Stimulated activated CD8-positive, alpha-beta memory T cell treated with anti-CD3 and anti-CD28 coated beads, Interleukin-4, amount 100 ng/mL, for 24 hours (primary cell): Measurements from ENCODE around the gene HYOU1.
"Not testable (repeated sequence)": the region's sequence is repeated elsewhere in the genome, so short reads cannot be mapped to it uniquely, and the experiment has no call there.

Source experiments
- DNase-seq: peaks from one replicate; pipeline ENCODE4 v3.0.0-alpha.2; 2020; ENCODE audit warnings: low read depth

The HYOU1 gene

GRCh38 chr11:119087123-119087522 is 30.1 kb upstream of the HYOU1 start:
- DNase-seq = no peak

DNA sequence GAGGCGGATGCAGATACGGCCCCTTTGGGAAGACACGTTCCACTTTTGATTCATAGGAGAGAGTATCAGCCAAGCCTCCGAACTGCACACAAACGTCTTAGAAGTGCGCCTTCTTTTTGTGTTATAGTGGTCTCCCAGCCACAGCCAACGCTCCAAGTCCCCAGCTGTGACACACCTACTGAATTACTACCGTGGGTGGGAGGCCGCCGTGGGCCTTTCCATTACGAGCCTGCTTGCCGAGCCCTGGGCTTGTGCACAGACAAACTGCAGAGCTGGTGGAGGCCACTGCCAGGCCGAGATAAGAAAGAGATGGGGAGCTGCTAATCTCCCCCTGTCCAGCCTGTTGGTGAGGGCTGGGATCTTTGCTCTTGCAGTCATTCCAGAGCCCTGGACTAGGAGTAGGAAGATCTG is 28.4 kb upstream of the HYOU1 start:
- no peak for DNase-seq

- DNase-seq = peak; percentile 89
Measured at GRCh38 chr11:119084663-119085436, 27.8 kb upstream of the HYOU1 start, which contains the start of gene HMBS. TSS of gene HMBS (plus strand) at chr11:119084881. CDS start at chr11:119085034, 153 bp downstream.

GRCh38 chr11:119081682-119082260 is 24.8 kb upstream of the HYOU1 start:
- DNase-seq = no peak

DNA sequence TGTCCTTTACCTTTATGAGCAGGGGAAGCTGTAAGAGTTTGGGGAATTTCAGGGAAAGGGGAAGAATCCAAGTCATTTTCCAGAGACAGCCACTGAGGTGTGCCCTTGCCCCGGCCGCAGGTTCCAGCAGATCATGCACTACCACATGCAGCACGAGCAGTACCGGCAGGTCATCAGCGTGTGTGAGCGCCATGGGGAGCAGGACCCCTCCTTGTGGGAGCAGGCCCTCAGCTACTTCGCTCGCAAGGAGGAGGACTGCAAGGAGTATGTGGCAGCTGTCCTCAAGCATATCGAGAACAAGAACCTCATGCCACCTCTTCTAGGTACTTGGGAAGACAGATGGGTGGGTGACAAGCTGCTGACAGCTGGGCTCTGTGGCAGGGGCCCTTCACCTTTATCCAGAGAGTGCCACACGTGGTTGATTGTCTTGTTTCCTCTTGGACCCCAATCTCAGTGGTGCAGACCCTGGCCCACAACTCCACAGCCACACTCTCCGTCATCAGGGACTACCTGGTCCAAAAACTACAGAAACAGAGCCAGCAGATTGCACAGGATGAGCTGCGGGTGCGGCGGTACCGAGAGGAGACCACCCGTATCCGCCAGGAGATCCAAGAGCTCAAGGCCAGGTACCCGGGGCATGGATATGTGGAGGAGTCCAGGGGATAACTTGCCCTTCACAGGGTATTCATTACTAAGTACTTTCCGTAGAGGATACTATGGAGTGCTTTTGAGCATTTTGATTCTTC is 21.8 kb upstream of the HYOU1 start:
- no peak for DNase-seq

- DNase-seq = no peak
Measured at GRCh38 chr11:119077839-119078238, 20.8 kb upstream of the HYOU1 start.

GRCh38 chr11:119067371-119068222 is 10.6 kb upstream of the HYOU1 start, which contains the start of gene VPS11:
TSS of gene VPS11 (plus strand) at chr11:119067818. CDS start at chr11:119067824, 6 bp downstream.
- DNase-seq = peak; percentile 97

DNA sequence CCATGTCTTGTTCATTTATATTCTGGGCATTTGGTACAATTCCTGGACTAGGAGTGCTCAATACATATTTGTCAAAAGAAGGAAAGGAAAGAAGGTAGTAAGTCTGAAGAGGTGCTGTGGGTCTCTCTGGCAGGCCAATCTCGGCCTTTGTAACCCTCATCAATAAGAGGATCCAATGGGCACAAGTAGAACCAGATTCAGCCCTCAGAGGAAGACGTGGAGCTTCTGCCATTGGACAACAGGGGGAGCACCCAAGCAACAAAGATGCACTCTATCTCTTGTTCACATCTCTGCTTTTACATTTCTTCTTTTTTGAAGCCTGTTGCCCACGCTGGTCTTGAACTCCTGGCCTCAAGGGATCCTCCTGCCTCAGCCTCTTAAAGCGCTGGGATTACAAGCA is 8.4 kb upstream of the HYOU1 start:
- DNase-seq = peak; percentile 6

DNA sequence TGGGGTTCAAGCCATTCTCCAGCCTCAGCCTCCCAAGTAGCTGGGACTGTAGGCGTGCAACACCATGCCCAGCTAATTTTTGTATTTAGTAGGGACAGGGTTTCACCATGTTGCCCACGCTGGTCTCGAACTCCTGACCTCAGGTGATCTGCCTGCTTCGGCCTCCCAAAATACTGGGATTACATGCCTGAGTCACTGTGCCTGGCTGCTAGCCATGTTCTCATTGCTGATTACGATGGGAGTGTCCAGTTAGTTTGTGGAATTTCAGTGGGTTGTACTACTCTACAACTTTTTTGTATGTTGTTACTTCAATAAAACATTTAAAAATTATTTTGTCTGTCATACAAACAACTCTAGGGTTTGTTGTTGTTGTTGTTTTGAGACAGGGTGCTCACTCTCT is 5.8 kb upstream of the HYOU1 start:
- DNase-seq = no peak

GRCh38 chr11:119061256-119061655 is 4.3 kb upstream of the HYOU1 start:
- DNase-seq = no peak

DNA sequence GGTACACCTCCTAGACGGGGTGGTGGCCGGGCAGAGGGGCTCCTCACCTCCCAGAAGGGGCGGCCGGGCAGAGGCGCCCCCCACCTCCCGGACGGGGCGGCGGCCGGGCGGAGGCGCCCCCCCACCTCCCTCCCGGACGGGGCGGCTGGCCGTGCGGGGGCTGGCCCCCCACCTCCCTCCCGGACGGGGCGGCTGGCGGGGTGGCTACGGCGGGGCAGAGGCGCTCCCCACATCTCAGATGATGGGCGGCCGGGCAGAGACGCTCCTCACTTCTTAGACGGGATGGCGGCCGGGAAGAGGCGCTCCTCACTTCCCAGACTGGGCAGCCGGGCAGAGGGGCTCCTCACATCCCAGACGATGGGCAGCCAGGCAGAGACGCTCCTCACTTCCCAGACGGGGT is 2.1 kb upstream of the HYOU1 start:
- DNase-seq = not testable (repeated sequence)

DNA sequence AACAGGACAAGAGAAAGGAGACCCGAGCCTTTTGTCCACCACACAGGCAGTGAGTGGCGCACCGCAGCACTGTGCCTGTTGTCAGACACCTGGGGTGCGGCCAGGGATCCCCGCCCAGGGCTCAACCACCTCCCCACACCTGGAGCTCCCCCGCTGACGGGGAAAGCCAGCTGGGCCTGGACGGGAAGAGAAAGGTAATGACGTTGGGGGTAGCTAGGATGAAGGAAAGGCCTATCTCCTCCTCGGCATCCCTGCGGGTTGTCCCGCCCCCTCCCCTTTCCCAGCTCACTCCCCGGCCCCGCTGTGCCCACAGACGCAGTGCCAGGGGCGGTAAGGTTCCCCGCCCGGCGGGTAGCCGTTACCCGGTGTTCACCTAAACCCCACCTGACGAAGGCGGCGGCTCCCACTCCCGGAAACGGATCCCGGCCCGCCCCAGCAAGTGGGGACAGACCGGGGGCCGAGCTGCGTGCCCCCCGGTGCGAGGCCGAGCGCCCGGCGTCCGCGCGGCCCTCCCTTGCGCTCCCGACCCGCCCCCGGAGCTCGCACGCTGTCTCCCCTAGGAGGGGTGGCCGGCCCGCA is 495 bp downstream of the HYOU1 start:
- peak; percentile 7 for DNase-seq

GRCh38 chr11:119055901-119056300 is 1.1 kb downstream of the HYOU1 start:
- DNase-seq = no peak

- DNase-seq = no peak
Measured at GRCh38 chr11:119054418-119054817, 2.6 kb downstream of the HYOU1 start.

DNA sequence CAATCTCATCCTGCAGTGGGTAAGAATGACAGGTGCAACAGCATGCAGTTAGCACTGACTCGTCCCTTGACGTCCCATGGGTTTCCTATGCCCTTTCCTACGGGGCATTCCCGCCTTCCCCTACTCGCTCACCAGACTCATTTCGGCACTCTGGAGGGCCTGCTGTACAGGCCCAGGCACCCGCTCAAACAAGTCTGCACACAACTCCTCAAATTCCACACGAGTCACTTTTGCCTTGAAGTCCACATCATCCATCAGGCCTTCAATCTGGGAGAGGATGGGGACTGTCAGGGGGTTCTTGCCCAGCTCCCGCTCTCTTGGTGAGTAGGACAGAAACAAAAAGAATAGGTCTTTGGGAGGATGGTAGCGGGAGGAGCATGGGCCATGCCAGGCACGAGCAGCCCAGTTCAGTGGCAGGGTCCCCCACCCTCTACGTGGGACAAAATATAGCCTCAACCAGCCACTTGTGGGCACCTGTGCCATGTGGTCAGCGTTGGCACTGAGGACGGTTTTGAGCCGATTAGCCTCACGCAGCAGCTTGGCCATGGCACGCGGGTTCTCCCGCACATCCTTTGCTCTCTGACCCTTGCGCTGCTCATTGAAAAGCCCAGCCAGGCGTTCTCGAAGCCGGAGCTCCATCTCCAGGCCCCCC is 4.7 kb downstream of the HYOU1 start:
- no peak for DNase-seq

GRCh38 chr11:119051440-119052162 is 5.4 kb downstream of the HYOU1 start:
- no peak for DNase-seq

DNA sequence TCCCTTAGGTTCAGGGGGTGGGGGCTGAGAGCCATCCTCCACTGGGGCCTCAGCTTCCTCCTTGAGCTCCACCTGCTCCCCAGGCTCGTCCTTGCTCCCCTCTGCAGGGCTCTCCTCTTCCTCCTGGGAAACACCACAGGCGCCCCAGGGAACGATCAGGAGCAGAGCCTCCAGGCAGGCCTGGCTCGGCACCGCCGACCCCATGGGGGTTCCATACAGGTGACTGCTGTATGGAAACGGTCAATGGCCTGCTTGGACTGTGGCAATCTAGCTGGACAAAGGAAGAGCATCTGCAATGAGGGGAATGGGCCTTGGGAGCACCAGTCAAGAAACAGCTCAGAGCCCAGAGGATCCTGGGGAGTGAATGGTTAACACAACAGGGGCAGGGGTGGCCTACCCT is 7.9 kb downstream of the HYOU1 start:
- no peak for DNase-seq

DNA sequence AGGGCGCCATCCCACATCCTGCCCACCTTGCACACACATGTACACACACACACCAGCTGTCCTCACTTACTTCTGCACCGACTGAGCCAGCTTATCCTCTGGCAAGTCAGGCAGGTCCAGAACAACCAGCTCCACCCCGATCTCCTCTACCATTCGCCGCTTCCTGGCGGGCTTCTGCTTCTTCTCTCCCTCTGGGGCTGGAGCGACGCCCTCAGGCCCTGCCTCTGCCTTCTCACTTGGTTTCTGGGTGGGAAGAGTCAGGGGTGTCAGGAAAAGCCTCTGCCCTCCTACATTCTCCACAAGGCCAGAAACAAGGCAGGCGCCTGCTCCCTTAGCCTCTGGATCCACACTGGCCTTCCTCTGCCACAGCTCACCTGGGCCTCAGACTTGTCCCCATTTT is 8.4 kb downstream of the HYOU1 start:
- DNase-seq = no peak

- no peak for DNase-seq
Measured at GRCh38 chr11:119047205-119047604, 9.8 kb downstream of the HYOU1 start.

GRCh38 chr11:119046489-119046888 is 10.5 kb downstream of the HYOU1 start:
- DNase-seq = no peak
